GM12878 (cell line): ENCODE results near the gene ABCC9. TPM values are rescaled to one million over a fixed set of nuclear protein-coding genes. Genes with fewer than 3 reads are reported as not detected.

ENCODE experiments used
- ATAC-seq: fragments of 200-7000 bp; cut with Tn5 transposase; 3 replicates; pipeline ENCODE4 v1.9.1; 2020; ENCODE audit warnings: mild to moderate bottlenecking, moderate library complexity
- BruUV-seq: library from RNA; stranded (reverse); fragments of 400-500 nt; replicated peaks from 2 replicates; lab custom pipeline; 2021; lab: Mats Ljungman, UMichigan
- CTCF ChIA-PET: fragments of 300-600 bp; sonication (Branson Sonifier 250); formaldehyde crosslinking; extraction: SDS; loops from one replicate; lab custom pipeline; 2021; ENCODE audit warnings: inconsistent platforms; lab: Yijun Ruan, JAX
- POLR2A ChIA-PET: fragments of 350-600 bp; formaldehyde crosslinking; extraction: SDS; loops from one replicate; lab custom pipeline; 2021; ENCODE audit warnings: inconsistent platforms; lab: Charles Lee
- RAD21 ChIA-PET: fragments of 300-600 bp; sonication (Branson Sonifier 250); formaldehyde crosslinking; loops from one replicate; lab custom pipeline; 2023; ENCODE audit warnings: antibody characterized with exemption; ENCODE audit not compliant: unreplicated experiment; lab: Charles Lee
- SMC1A ChIA-PET: fragments of 300-600 bp; sonication (Branson Sonifier 250); formaldehyde crosslinking; loops from one replicate; lab custom pipeline; 2023; ENCODE audit not compliant: unreplicated experiment, uncharacterized antibody; lab: Charles Lee
- DNase-seq: peaks from one replicate; pipeline ENCODE4 v3.0.0-alpha.2; 2011; ENCODE audit warnings: low read depth, low spot score
- FAIRE-seq: peaks from 3 replicates; lab custom pipeline; 2011; peaks lifted over from hg19 to GRCh38; lab: Jason Lieb, UNC
- H2AFZ ChIP-seq: 2 replicates; pipeline ENCODE4 v1.6.0; 2011; ENCODE audit warnings: low read depth, low read length, control low read depth; ENCODE audit not compliant: control insufficient read depth
- H3K27ac ChIP-seq: 2 replicates; pipeline ENCODE4 v1.5.1; 2011; ENCODE audit warnings: control low read depth; ENCODE audit not compliant: control insufficient read depth, insufficient read depth
- H3K27me3 ChIP-seq, 2 experiments: replicated peaks in 1 of 2; 2 replicates each; pipeline versions ENCODE4 v1.6.0 to v1.6.1; 2011; ENCODE audit warnings: low read length in 1 of 2; ENCODE audit not compliant: control insufficient read depth in 2 of 2, insufficient read depth in 2 of 2
- H3K36me3 ChIP-seq, 2 experiments: 2 replicates each; pipeline ENCODE4 v1.5.1; 2011; ENCODE audit warnings: low read length in 1 of 2; ENCODE audit not compliant: control insufficient read depth in 2 of 2, insufficient read depth in 2 of 2
- H3K4me1 ChIP-seq: 2 replicates; pipeline ENCODE4 v1.6.1; 2011; ENCODE audit warnings: mild to moderate bottlenecking, low read length, moderate library complexity, mixed read lengths; ENCODE audit not compliant: control insufficient read depth, insufficient read depth
- H3K4me2 ChIP-seq: 2 replicates; pipeline ENCODE4 v1.6.0; 2011; ENCODE audit warnings: control low read depth; ENCODE audit not compliant: control insufficient read depth, insufficient read depth
- H3K4me3 ChIP-seq: fragments of 200-600 bp; sonication (generic); 2 replicates; pipeline ENCODE4 v1.5.1; 2016
- H3K79me2 ChIP-seq: 2 replicates; pipeline ENCODE4 v1.6.0; 2011; ENCODE audit warnings: low read length; ENCODE audit not compliant: control insufficient read depth, insufficient read depth
- H3K9ac ChIP-seq: 2 replicates; pipeline ENCODE4 v1.8.0; 2011; ENCODE audit warnings: low read length, control low read depth, mixed read lengths; ENCODE audit not compliant: control insufficient read depth, insufficient read depth
- H3K9me3 ChIP-seq: replicated peaks from 3 replicates; pipeline ENCODE4 v1.5.1; 2011; ENCODE audit warnings: mild to moderate bottlenecking, low read length; ENCODE audit not compliant: control insufficient read depth, insufficient read depth
- H4K20me1 ChIP-seq: 2 replicates; pipeline ENCODE4 v1.6.0; 2011; ENCODE audit not compliant: control insufficient read depth, insufficient read depth
- ASH2L ChIP-seq: fragments of 300-600, 200-600 bp; sonication (generic); IDR thresholded peaks from 2 replicates; pipeline ENCODE4 v1.6.1; 2017; ENCODE audit warnings: low read depth, mild to moderate bottlenecking, borderline replicate concordance
- CBFB ChIP-seq: IDR thresholded peaks from 2 replicates; pipeline ENCODE4 v1.6.1; 2016; ENCODE audit warnings: antibody characterized with exemption, low read depth
- FOS ChIP-seq: IDR thresholded peaks from 3 replicates; pipeline ENCODE4 v1.6.1; 2011; ENCODE audit warnings: borderline replicate concordance; ENCODE audit not compliant: insufficient read length; ENCODE audit errors: extremely low read depth
- HDAC2 ChIP-seq: fragments of 200-600 bp; sonication (generic); IDR thresholded peaks from 2 replicates; pipeline ENCODE4 v1.6.1; 2017
- IRF4 ChIP-seq: IDR thresholded peaks from 2 replicates; pipeline ENCODE4 v1.6.1; 2011; ENCODE audit warnings: low read depth, low read length
- MTA2 ChIP-seq: fragments of 450-650 bp; IDR thresholded peaks from 2 replicates; pipeline ENCODE4 v1.6.1; 2016; ENCODE audit warnings: low read depth, mild to moderate bottlenecking, moderate library complexity
- NBN ChIP-seq: fragments of 450-650 bp; IDR thresholded peaks from 2 replicates; pipeline ENCODE4 v1.6.1; 2016
- NFIC ChIP-seq: IDR thresholded peaks from 2 replicates; pipeline ENCODE4 v1.6.1; 2012; ENCODE audit warnings: low read depth, mild to moderate bottlenecking, inconsistent platforms, low read length, moderate library complexity
- POLR2AphosphoS2 ChIP-seq: IDR thresholded peaks from 2 replicates; pipeline ENCODE4 v1.6.1; 2011; ENCODE audit warnings: low read depth, mild to moderate bottlenecking, low read length, improper control_type of control experiment, moderate library complexity
- POU2F2 ChIP-seq: IDR thresholded peaks from 3 replicates; pipeline ENCODE4 v1.6.1; 2011; ENCODE audit warnings: low read depth, mild to moderate bottlenecking, low read length, borderline replicate concordance
- RFX5 ChIP-seq: IDR thresholded peaks from 2 replicates; pipeline ENCODE4 v1.6.1; 2011; ENCODE audit warnings: low read depth, low read length, improper control_type of control experiment
- SMAD5 ChIP-seq: IDR thresholded peaks from 2 replicates; pipeline ENCODE4 v1.6.1; 2016; ENCODE audit warnings: antibody characterized with exemption, low read depth
- SREBF2 ChIP-seq: IDR thresholded peaks from 2 replicates; pipeline ENCODE4 v1.6.1; 2012; ENCODE audit warnings: mild to moderate bottlenecking, low read length
- STAT3 ChIP-seq: IDR thresholded peaks from 2 replicates; pipeline ENCODE4 v1.6.1; 2011; ENCODE audit warnings: low read depth, low read length, improper control_type of control experiment
- YBX1 ChIP-seq: fragments of 450-650 bp; IDR thresholded peaks from 2 replicates; pipeline ENCODE4 v1.6.1; 2016; ENCODE audit warnings: antibody characterized with exemption
- ZBTB11 ChIP-seq: fragments of 450-650 bp; formaldehyde crosslinking; IDR thresholded peaks from 2 replicates; pipeline ENCODE4 v1.5.0; 2022; ENCODE audit warnings: mild to moderate bottlenecking, missing genetic modification characterization
- ZNF207 ChIP-seq: fragments of 450-650 bp; IDR thresholded peaks from 2 replicates; pipeline ENCODE4 v1.6.1; 2014; ENCODE audit warnings: antibody characterized with exemption, mild to moderate bottlenecking, borderline replicate concordance
- WGBS: methylation state at CpG from one replicate; pipeline ENCODE4 v1.1.6; 2016; ENCODE audit warnings: low lambda C conversion rate; ENCODE audit not compliant: insufficient replicate concordance, insufficient coverage; ENCODE audit errors: missing lambda C conversion rate; 5-methylcytosine and 5-hydroxymethylcytosine counted together
- in situ Hi-C: fragments of 300-500 bp; cut with MboI; formaldehyde crosslinking; loops from 9 replicates; pipeline ENCODE4 v1.14.3; 2018; ENCODE audit warnings: mixed read lengths
- intact Hi-C: fragments of 100-400 bp; cut with micrococcal nuclease; formaldehyde crosslinking; loops from one replicate; pipeline ENCODE4 v1.14.2; 2022; ENCODE audit not compliant: unreplicated experiment
- polyA plus RNA-seq, 11 experiments: library from polyadenylated mRNA; depleted of rRNA in 4 of 11; unstranded in 6 of 11; stranded (reverse) in 5 of 11; fragments of >200 nt; fragmentation: Nextera tagmentation in 4 of 11; fragmentation: Illumina TruSeq in 1 of 11; extraction: Ambion mirVana in 4 of 11; extraction: Trizol in 1 of 11; gene quantifications; 1 replicate in 1 of 11; 2 replicates in 10 of 11; pipeline versions ENCODE4 v1.2.1 to v1.2.3, GENCODE V29; 2011 to 2016; ENCODE audit warnings: inconsistent platforms in 2 of 11, missing spikeins in 2 of 11, low read depth in 1 of 11
- total RNA-seq, 4 experiments: library from RNA; depleted of rRNA in 3 of 4; stranded (reverse); fragments of >200 nt in 3 of 4; fragmentation: Illumina TruSeq in 1 of 4; extraction: Trizol in 1 of 4; gene quantifications; 2 replicates each; pipeline versions ENCODE4 v1.2.1 to v1.2.3, GENCODE V29; 2013 to 2021
- TF ChIP-seq, protein P1 (sequence below): IDR thresholded peaks from 2 replicates; pipeline ENCODE4 v1.6.1; 2011; ENCODE audit warnings: mild to moderate bottlenecking, low read depth, low read length, moderate library complexity; ENCODE audit not compliant: insufficient replicate concordance
- TF ChIP-seq, protein P2 (sequence below): fragments of 450-650 bp; IDR thresholded peaks from 2 replicates; pipeline ENCODE4 v1.6.1; 2017; ENCODE audit warnings: low read depth, mild to moderate bottlenecking, moderate library complexity
- TF ChIP-seq, protein P3 (sequence below): fragments of 450-650 bp; IDR thresholded peaks from 2 replicates; pipeline ENCODE4 v1.6.1; 2016; ENCODE audit warnings: mild to moderate bottlenecking

ABCC9 gene
- total and polyA plus RNA-seq, 10 of the 15 experiments (the other 5 are each of a cell fraction or from before 2014, with no cell fraction given) = under 0.01 to 0.10 (median 0.04) TPM; not detected in 2

DNA sequence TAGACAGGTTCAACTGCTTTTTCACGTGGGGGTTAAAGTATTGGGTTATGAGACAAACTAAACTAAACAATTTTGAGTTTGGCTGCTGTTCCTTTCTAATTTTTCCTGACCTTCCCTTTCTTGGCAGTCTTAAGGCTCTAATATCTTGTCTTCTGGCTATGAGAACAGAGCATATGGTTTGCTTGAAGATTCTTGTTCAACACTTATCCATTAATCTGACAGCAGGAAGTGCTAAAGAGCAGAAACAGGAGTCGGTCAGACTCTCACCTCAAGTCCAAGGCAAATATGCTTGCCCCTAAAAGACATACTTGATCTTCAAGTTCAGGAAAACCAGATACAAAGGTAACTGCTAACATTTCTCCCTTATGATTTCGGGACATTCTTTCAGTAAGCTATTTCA, 114.1 kb downstream of the ABCC9 start:
- POLR2A ChIA-PET = no interaction called here
- Histone ChIP-seq H3K9ac (no peak overlapping the region), H3K9me3 (no peaks in the 10 kb centered on the region), H4K20me1 (no peaks in the 10 kb centered on the region)
- BruUV-seq = no TSS peak
- ATAC-seq = no peak
- intact Hi-C loops = no loop called here
- no peak for TF ChIP-seq POU2F2
- TF ChIP-seq, protein P1, sequence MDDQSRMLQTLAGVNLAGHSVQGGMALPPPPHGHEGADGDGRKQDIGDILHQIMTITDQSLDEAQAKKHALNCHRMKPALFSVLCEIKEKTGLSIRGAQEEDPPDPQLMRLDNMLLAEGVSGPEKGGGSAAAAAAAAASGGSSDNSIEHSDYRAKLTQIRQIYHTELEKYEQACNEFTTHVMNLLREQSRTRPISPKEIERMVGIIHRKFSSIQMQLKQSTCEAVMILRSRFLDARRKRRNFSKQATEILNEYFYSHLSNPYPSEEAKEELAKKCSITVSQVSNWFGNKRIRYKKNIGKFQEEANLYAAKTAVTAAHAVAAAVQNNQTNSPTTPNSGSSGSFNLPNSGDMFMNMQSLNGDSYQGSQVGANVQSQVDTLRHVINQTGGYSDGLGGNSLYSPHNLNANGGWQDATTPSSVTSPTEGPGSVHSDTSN = no peak
- no peak for TF ChIP-seq ZBTB11 (CRISPR knock-in tag)
- TF ChIP-seq FOS = no peak
- TF ChIP-seq POLR2AphosphoS2 = no peak
- TF ChIP-seq SREBF2 = no peak
- no peak for TF ChIP-seq IRF4
- TF ChIP-seq, protein P2, sequence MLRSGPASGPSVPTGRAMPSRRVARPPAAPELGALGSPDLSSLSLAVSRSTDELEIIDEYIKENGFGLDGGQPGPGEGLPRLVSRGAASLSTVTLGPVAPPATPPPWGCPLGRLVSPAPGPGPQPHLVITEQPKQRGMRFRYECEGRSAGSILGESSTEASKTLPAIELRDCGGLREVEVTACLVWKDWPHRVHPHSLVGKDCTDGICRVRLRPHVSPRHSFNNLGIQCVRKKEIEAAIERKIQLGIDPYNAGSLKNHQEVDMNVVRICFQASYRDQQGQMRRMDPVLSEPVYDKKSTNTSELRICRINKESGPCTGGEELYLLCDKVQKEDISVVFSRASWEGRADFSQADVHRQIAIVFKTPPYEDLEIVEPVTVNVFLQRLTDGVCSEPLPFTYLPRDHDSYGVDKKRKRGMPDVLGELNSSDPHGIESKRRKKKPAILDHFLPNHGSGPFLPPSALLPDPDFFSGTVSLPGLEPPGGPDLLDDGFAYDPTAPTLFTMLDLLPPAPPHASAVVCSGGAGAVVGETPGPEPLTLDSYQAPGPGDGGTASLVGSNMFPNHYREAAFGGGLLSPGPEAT = no peak
- TF ChIP-seq NBN = no peak
- no peak for TF ChIP-seq HDAC2
- TF ChIP-seq MTA2 = no peak
- no peak for TF ChIP-seq ASH2L
- TF ChIP-seq CBFB = no peak
- no peak for TF ChIP-seq ZNF207
- no peak for TF ChIP-seq SMAD5
- TF ChIP-seq RFX5 = no peak
- TF ChIP-seq, protein P3, sequence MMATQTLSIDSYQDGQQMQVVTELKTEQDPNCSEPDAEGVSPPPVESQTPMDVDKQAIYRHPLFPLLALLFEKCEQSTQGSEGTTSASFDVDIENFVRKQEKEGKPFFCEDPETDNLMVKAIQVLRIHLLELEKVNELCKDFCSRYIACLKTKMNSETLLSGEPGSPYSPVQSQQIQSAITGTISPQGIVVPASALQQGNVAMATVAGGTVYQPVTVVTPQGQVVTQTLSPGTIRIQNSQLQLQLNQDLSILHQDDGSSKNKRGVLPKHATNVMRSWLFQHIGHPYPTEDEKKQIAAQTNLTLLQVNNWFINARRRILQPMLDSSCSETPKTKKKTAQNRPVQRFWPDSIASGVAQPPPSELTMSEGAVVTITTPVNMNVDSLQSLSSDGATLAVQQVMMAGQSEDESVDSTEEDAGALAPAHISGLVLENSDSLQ = no peak
- no peak for TF ChIP-seq STAT3
- TF ChIP-seq NFIC = no peak
- TF ChIP-seq YBX1 = no peak
- TF ChIP-seq, all 136 proteins: peak for 0
- ChIA-PET RAD21 (no interaction called here), CTCF (no interaction called here), SMC1A (no interaction called here)
- H3K27me3 ChIP-seq = no peaks in the 10 kb centered on the region
- in situ Hi-C loops = no loop called here
- H2AFZ ChIP-seq = no peak overlapping the region
- WGBS = 2% methylated on average over 3 of the region's 3 CpGs
- no peak overlapping the region for H3K27ac ChIP-seq
- H3K4me1 ChIP-seq = no peaks in the 10 kb centered on the region
- H3K79me2 ChIP-seq = no peaks in the 10 kb centered on the region
- no peak overlapping the region for H3K4me3 ChIP-seq
- no peak for DNase-seq
- no peak for FAIRE-seq
- H3K4me2 ChIP-seq = no peak overlapping the region
- no peaks in the 10 kb centered on the region for H3K36me3 ChIP-seq
